ENCODE data around the gene KIF14.

The KIF14 gene

GRCh38 chr1:200660719-200661118, 40.2 kb upstream of the KIF14 start:
- no peak for DNase-seq (ENCODE audit: extremely low read depth, insufficient read length)
- Histone ChIP-seq H3K27me3 (replicated peaks; ENCODE audit: control insufficient read depth, insufficient read depth, low read length) (no peaks in the 10 kb centered on the region), H3K4me3 (replicated peaks; ENCODE audit: low read depth, low read length) (no peak overlapping the region), H3K36me3 (ENCODE audit: control insufficient read depth, insufficient read depth, low read length) (peaks cover 12% of the 10 kb centered on the region)
- TF ChIP-seq, protein P1, sequence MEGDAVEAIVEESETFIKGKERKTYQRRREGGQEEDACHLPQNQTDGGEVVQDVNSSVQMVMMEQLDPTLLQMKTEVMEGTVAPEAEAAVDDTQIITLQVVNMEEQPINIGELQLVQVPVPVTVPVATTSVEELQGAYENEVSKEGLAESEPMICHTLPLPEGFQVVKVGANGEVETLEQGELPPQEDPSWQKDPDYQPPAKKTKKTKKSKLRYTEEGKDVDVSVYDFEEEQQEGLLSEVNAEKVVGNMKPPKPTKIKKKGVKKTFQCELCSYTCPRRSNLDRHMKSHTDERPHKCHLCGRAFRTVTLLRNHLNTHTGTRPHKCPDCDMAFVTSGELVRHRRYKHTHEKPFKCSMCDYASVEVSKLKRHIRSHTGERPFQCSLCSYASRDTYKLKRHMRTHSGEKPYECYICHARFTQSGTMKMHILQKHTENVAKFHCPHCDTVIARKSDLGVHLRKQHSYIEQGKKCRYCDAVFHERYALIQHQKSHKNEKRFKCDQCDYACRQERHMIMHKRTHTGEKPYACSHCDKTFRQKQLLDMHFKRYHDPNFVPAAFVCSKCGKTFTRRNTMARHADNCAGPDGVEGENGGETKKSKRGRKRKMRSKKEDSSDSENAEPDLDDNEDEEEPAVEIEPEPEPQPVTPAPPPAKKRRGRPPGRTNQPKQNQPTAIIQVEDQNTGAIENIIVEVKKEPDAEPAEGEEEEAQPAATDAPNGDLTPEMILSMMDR (IDR thresholded peaks at IDR 0.05; ENCODE audit: insufficient read depth, low read length, poor library complexity, severe bottlenecking): no peak

DNA sequence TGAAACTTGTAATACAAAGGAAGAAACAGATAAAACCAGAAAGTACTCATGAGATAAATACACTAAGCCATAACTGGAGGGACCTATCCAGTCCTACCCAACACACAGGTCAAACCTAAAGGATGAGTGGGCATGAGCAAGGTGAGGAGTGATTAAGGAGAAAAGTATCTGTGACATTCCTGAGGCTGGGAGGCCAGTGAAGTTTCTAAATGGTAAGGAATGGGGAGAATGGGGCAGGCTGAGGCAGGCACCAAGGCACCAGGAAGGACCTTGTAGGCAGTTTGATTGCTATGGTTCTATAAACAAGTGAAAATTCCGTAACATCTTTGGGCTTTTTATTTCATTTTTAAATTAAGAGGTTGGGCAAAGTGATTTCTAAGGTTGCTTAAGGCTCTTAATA, 38.7 kb upstream of the KIF14 start:
- no peak for DNase-seq (ENCODE audit: extremely low read depth, insufficient read length)
- TF ChIP-seq, protein P1 (IDR thresholded peaks at IDR 0.05; ENCODE audit: insufficient read depth, low read length, poor library complexity, severe bottlenecking): no peak
- Histone ChIP-seq H3K27me3 (replicated peaks; ENCODE audit: control insufficient read depth, insufficient read depth, low read length) (no peaks in the 10 kb centered on the region), H3K36me3 (ENCODE audit: control insufficient read depth, insufficient read depth, low read length) (peaks cover 12% of the 10 kb centered on the region), H3K4me3 (replicated peaks; ENCODE audit: low read depth, low read length) (no peak overlapping the region)

DNA sequence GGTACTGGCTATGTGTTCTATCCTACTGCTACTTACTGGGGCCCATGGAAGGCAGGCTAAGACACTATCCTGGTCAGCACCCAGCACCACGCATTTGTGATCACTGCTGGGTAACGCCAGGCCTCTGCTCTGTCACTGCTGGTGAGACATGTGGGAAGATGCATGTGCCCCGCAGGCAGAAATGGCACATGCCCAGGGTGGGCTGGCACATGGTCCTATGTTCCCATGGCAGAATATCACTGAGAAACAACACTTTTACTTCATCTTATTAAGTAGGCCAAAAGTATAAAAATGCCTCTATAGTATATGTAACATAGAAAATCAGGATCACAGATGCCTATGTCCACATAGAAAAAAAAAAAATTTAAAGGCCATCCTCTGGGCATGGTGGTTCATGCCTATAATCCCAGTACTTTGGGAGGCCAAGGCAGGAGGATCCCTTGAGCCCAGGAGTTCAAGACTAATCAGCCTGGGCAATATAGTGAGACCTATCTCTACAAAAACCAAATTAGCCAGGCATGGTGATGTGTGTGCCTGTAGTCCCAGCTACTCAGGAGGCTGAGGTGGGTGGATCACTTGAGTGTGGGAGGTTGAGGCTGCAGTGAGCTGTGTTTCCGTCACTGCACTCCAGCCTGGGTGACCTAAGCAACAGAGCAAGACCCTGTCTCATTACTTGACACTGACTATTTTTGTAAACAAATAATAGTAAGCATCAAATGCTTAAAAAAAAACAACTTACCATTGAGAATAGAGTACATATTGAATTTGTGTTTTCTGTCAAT, 37.7 kb upstream of the KIF14 start:
- Histone ChIP-seq H3K36me3 (ENCODE audit: control insufficient read depth, insufficient read depth, low read length) (peaks cover 11% of the 10 kb centered on the region), H3K27me3 (replicated peaks; ENCODE audit: control insufficient read depth, insufficient read depth, low read length) (no peaks in the 10 kb centered on the region), H3K4me3 (replicated peaks; ENCODE audit: low read depth, low read length) (no peak overlapping the region)
- DNase-seq (ENCODE audit: extremely low read depth, insufficient read length): no peak
- TF ChIP-seq, protein P1 (IDR thresholded peaks at IDR 0.05; ENCODE audit: insufficient read depth, low read length, poor library complexity, severe bottlenecking): no peak

- Histone ChIP-seq H3K4me3 (replicated peaks; ENCODE audit: low read depth, low read length) (no peak overlapping the region), H3K36me3 (ENCODE audit: control insufficient read depth, insufficient read depth, low read length) (peaks cover 6% of the 10 kb centered on the region), H3K27me3 (replicated peaks; ENCODE audit: control insufficient read depth, insufficient read depth, low read length) (no peaks in the 10 kb centered on the region)
- DNase-seq (ENCODE audit: extremely low read depth, insufficient read length): peak; percentile 50
- TF ChIP-seq, protein P1 (IDR thresholded peaks at IDR 0.05; ENCODE audit: insufficient read depth, low read length, poor library complexity, severe bottlenecking): no peak
These were observed 34.1 kb upstream of the KIF14 start for GRCh38 chr1:200654660-200655059.

DNA sequence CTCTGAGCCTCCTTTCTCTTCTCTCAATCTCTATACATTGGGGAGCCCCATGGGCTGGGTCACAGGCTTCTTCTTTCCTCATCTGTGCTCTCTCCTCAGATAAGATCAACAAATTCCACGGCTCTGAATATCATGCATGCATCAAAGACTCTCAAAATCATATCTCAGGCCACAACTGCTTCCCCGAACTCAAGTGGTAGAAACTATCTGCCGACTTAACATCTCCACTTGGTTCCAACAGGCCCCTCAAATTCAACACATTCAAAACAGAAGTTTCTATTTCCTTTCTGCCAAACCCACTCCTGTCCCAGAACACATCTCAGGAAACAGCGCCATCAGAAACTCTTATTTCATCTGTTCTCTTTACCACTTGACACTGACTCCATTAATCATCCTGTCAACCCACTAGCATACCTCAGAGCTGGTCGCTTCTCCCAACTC, 32.5 kb upstream of the KIF14 start:
- H3K36me3 ChIP-seq (ENCODE audit: control insufficient read depth, insufficient read depth, low read length): peaks cover 4% of the 10 kb centered on the region
- TF ChIP-seq, protein P1 (IDR thresholded peaks at IDR 0.05; ENCODE audit: insufficient read depth, low read length, poor library complexity, severe bottlenecking): no peak
- DNase-seq (ENCODE audit: extremely low read depth, insufficient read length): no peak

More for the DNA sequence above, 32.5 kb upstream of the KIF14 start:
- Histone ChIP-seq H3K27me3 (replicated peaks; ENCODE audit: control insufficient read depth, insufficient read depth, low read length) (no peaks in the 10 kb centered on the region), H3K4me3 (replicated peaks; ENCODE audit: low read depth, low read length) (no peak overlapping the region)
